ENCODE results near the gene DSCAM. TPM values are rescaled to one million over a fixed set of nuclear protein-coding genes. Genes with fewer than 3 reads are reported as not detected.

DSCAM gene
- total and polyA plus RNA-seq, 4 experiments from 2014 or later = not detected

- no peak overlapping the region for H3K4me3 Mint-ChIP-seq
- Histone ChIP-seq H3K27me3 (ENCODE audit: insufficient read depth, low read length) (no peaks in the 10 kb centered on the region), H3K36me3 (ENCODE audit: insufficient read depth, low read length) (no peaks in the 10 kb centered on the region), H3K9me3 (ENCODE audit: control insufficient read depth in 1 of 2, low read length in 2 of 2) (no peaks in the 10 kb centered on the region), H3K4me3 (ENCODE audit: low read length in 2 of 2) (no peak overlapping the region), H3K4me1 (ENCODE audit: insufficient read depth, low read length) (no peaks in the 10 kb centered on the region), H3K27ac (ENCODE audit: low read depth, low read length) (no peak overlapping the region)
- intact Hi-C loops (cut with micrococcal nuclease) = no loop called here
- peaks cover 0 to 4% (median 1%) of the 10 kb centered on the region in 8 donors for H3K9me3 Mint-ChIP-seq
- POLR2A ChIA-PET (ENCODE audit: partially characterized antibody) = no interaction called here
- no peak for DNase-seq
- H3K27ac Mint-ChIP-seq = no peak overlapping the region
- CTCF ChIA-PET (ENCODE audit: partially characterized antibody) = no interaction called here
- H3K4me1 Mint-ChIP-seq = peaks cover 0 to 9% (median 3%) of the 10 kb centered on the region in 4 donors
- peaks cover 10 to 20% of the 10 kb centered on the region in 2 donors for H3K27me3 Mint-ChIP-seq
- H3K36me3 Mint-ChIP-seq = no peaks in the 10 kb centered on the region
Measured at GRCh38 chr21:40846103-40846502, 855 bp downstream of the DSCAM start.

GRCh38 chr21:40845441-40845995, 1.4 kb downstream of the DSCAM start:
- peaks cover 12 to 22% of the 10 kb centered on the region in 2 donors for H3K27me3 Mint-ChIP-seq
- H3K27ac Mint-ChIP-seq = no peak overlapping the region
- Histone ChIP-seq H3K4me1 (ENCODE audit: insufficient read depth, low read length) (no peaks in the 10 kb centered on the region), H3K36me3 (ENCODE audit: insufficient read depth, low read length) (no peaks in the 10 kb centered on the region), H3K4me3 (ENCODE audit: low read length in 2 of 2) (no peak overlapping the region), H3K9me3 (ENCODE audit: control insufficient read depth in 1 of 2, low read length in 2 of 2) (no peaks in the 10 kb centered on the region), H3K27me3 (ENCODE audit: insufficient read depth, low read length) (no peaks in the 10 kb centered on the region), H3K27ac (ENCODE audit: low read depth, low read length) (no peak overlapping the region)
- H3K4me3 Mint-ChIP-seq = no peak overlapping the region
- H3K4me1 Mint-ChIP-seq = peaks cover 0 to 9% (median 4%) of the 10 kb centered on the region in 4 donors
- ChIA-PET CTCF (ENCODE audit: partially characterized antibody) (no interaction called here), POLR2A (ENCODE audit: partially characterized antibody) (no interaction called here)
- H3K9me3 Mint-ChIP-seq = peaks cover 0 to 4% (median 2%) of the 10 kb centered on the region in 8 donors
- intact Hi-C loops (cut with micrococcal nuclease) = no loop called here
- no peaks in the 10 kb centered on the region for H3K36me3 Mint-ChIP-seq
- no peak for DNase-seq

- no peaks in the 10 kb centered on the region for H3K9me3 ChIP-seq (ENCODE audit: control insufficient read depth in 1 of 2, low read length in 2 of 2)
- Mint-ChIP-seq H3K27ac (no peak overlapping the region), H3K4me3 (no peak overlapping the region), H3K4me1 (peaks cover 0 to 9% (median 4%) of the 10 kb centered on the region in 4 donors), H3K27me3 (peaks cover 13 to 24% of the 10 kb centered on the region in 2 donors), H3K36me3 (no peaks in the 10 kb centered on the region), H3K9me3 (peaks cover 0 to 4% (median 2%) of the 10 kb centered on the region in 8 donors)
- no peak overlapping the region for H3K27ac ChIP-seq (ENCODE audit: low read depth, low read length)
- no peak for DNase-seq
- no peaks in the 10 kb centered on the region for H3K4me1 ChIP-seq (ENCODE audit: insufficient read depth, low read length)
- no peaks in the 10 kb centered on the region for H3K27me3 ChIP-seq (ENCODE audit: insufficient read depth, low read length)
- intact Hi-C loops (cut with micrococcal nuclease) = no loop called here
- ChIA-PET POLR2A (ENCODE audit: partially characterized antibody) (no interaction called here), CTCF (ENCODE audit: partially characterized antibody) (no interaction called here)
- no peaks in the 10 kb centered on the region for H3K36me3 ChIP-seq (ENCODE audit: insufficient read depth, low read length)
- H3K4me3 ChIP-seq (ENCODE audit: low read length in 2 of 2) = no peak overlapping the region
Measured at GRCh38 chr21:40844935-40845334, 2.0 kb downstream of the DSCAM start.

- intact Hi-C loops (cut with micrococcal nuclease) = no loop called here
- no peak for DNase-seq
- H3K36me3 Mint-ChIP-seq = no peaks in the 10 kb centered on the region
- CTCF ChIA-PET (ENCODE audit: partially characterized antibody) = no interaction called here
- H3K4me1 ChIP-seq (ENCODE audit: insufficient read depth, low read length) = no peaks in the 10 kb centered on the region
- no peak overlapping the region for H3K27ac Mint-ChIP-seq
- peaks cover 0 to 4% (median 0%) of the 10 kb centered on the region in 8 donors for H3K9me3 Mint-ChIP-seq
- peaks cover 13 to 18% of the 10 kb centered on the region in 2 donors for H3K27me3 Mint-ChIP-seq
- no peak overlapping the region for H3K4me3 ChIP-seq (ENCODE audit: low read length in 2 of 2)
- POLR2A ChIA-PET (ENCODE audit: partially characterized antibody) = no interaction called here
- H3K27me3 ChIP-seq (ENCODE audit: insufficient read depth, low read length) = no peaks in the 10 kb centered on the region
- no peaks in the 10 kb centered on the region for H3K36me3 ChIP-seq (ENCODE audit: insufficient read depth, low read length)
- no peaks in the 10 kb centered on the region for H3K9me3 ChIP-seq (ENCODE audit: control insufficient read depth in 1 of 2, low read length in 2 of 2)
- H3K4me3 Mint-ChIP-seq = no peak overlapping the region
- H3K27ac ChIP-seq (ENCODE audit: low read depth, low read length) = no peak overlapping the region
- peaks cover 0 to 9% (median 2%) of the 10 kb centered on the region in 4 donors for H3K4me1 Mint-ChIP-seq
Measured at GRCh38 chr21:40842197-40842552, 4.8 kb downstream of the DSCAM start.

- no peaks in the 10 kb centered on the region for H3K4me1 ChIP-seq (ENCODE audit: insufficient read depth, low read length)
- ChIA-PET CTCF (ENCODE audit: partially characterized antibody) (no interaction called here), POLR2A (ENCODE audit: partially characterized antibody) (no interaction called here)
- H3K36me3 ChIP-seq (ENCODE audit: insufficient read depth, low read length) = no peaks in the 10 kb centered on the region
- Mint-ChIP-seq H3K36me3 (no peaks in the 10 kb centered on the region), H3K9me3 (peaks cover 0 to 4% (median 0%) of the 10 kb centered on the region in 8 donors), H3K27ac (peak overlapping the region in 1 of 7 donors; percentile 35), H3K27me3 (peaks cover 15 to 18% of the 10 kb centered on the region in 2 donors), H3K4me1 (peaks cover 0 to 9% (median 2%) of the 10 kb centered on the region in 4 donors), H3K4me3 (no peak overlapping the region)
- no peak for DNase-seq
- no peak overlapping the region for H3K27ac ChIP-seq (ENCODE audit: low read depth, low read length)
- no peaks in the 10 kb centered on the region for H3K9me3 ChIP-seq (ENCODE audit: control insufficient read depth in 1 of 2, low read length in 2 of 2)
- intact Hi-C loops (cut with micrococcal nuclease) = no loop called here
- no peaks in the 10 kb centered on the region for H3K27me3 ChIP-seq (ENCODE audit: insufficient read depth, low read length)
- H3K4me3 ChIP-seq (ENCODE audit: low read length in 2 of 2) = no peak overlapping the region
Measured at GRCh38 chr21:40841524-40842196, 5.3 kb downstream of the DSCAM start.

- Mint-ChIP-seq H3K4me3 (peak overlapping the region in 1 of 8 donors; percentile 31), H3K4me1 (peaks cover 0 to 9% (median 2%) of the 10 kb centered on the region in 4 donors), H3K9me3 (peaks cover 0 to 4% (median 0%) of the 10 kb centered on the region in 8 donors), H3K27ac (no peak overlapping the region), H3K27me3 (peaks cover 15% of the 10 kb centered on the region in 2 donors), H3K36me3 (no peaks in the 10 kb centered on the region)
- H3K27me3 ChIP-seq (ENCODE audit: insufficient read depth, low read length) = no peaks in the 10 kb centered on the region
- no peaks in the 10 kb centered on the region for H3K36me3 ChIP-seq (ENCODE audit: insufficient read depth, low read length)
- CTCF ChIA-PET (ENCODE audit: partially characterized antibody) = no interaction called here
- no peaks in the 10 kb centered on the region for H3K9me3 ChIP-seq (ENCODE audit: control insufficient read depth in 1 of 2, low read length in 2 of 2)
- POLR2A ChIA-PET (ENCODE audit: partially characterized antibody) = no interaction called here
- no peak overlapping the region for H3K4me3 ChIP-seq (ENCODE audit: low read length in 2 of 2)
- no peaks in the 10 kb centered on the region for H3K4me1 ChIP-seq (ENCODE audit: insufficient read depth, low read length)
- intact Hi-C loops (cut with micrococcal nuclease) = no loop called here
- DNase-seq = no peak
- H3K27ac ChIP-seq (ENCODE audit: low read depth, low read length) = no peak overlapping the region
Measured at GRCh38 chr21:40840401-40841125, 6.4 kb downstream of the DSCAM start.

- no peaks in the 10 kb centered on the region for H3K9me3 ChIP-seq (ENCODE audit: control insufficient read depth in 1 of 2, low read length in 2 of 2)
- ChIA-PET POLR2A (ENCODE audit: partially characterized antibody) (no interaction called here), CTCF (ENCODE audit: partially characterized antibody) (no interaction called here)
- H3K27ac ChIP-seq (ENCODE audit: low read depth, low read length) = no peak overlapping the region
- Mint-ChIP-seq H3K27me3 (peaks cover 10 to 15% of the 10 kb centered on the region in 2 donors), H3K4me3 (no peak overlapping the region), H3K36me3 (no peaks in the 10 kb centered on the region), H3K27ac (no peak overlapping the region), H3K4me1 (peaks cover 0 to 9% (median 2%) of the 10 kb centered on the region in 4 donors), H3K9me3 (peaks cover 0 to 4% (median 0%) of the 10 kb centered on the region in 8 donors)
- intact Hi-C loops (cut with micrococcal nuclease) = no loop called here
- no peaks in the 10 kb centered on the region for H3K4me1 ChIP-seq (ENCODE audit: insufficient read depth, low read length)
- no peaks in the 10 kb centered on the region for H3K36me3 ChIP-seq (ENCODE audit: insufficient read depth, low read length)
- DNase-seq = no peak
- H3K27me3 ChIP-seq (ENCODE audit: insufficient read depth, low read length) = no peaks in the 10 kb centered on the region
- no peak overlapping the region for H3K4me3 ChIP-seq (ENCODE audit: low read length in 2 of 2)
Measured at GRCh38 chr21:40839521-40839920, 7.4 kb downstream of the DSCAM start.
